HEK293 (cell line): ENCODE data around the gene ZFAND5.

Experiments used
- CTCF ChIA-PET: fragments of 350-600 bp; formaldehyde crosslinking; extraction: SDS; loops from one replicate; lab custom pipeline; 2021; ENCODE audit warnings: antibody characterized with exemption; lab: Yijun Ruan, JAX
- POLR2A ChIA-PET: fragments of 300-600 bp; formaldehyde crosslinking; extraction: SDS; loops from one replicate; lab custom pipeline; 2020; ENCODE audit warnings: antibody characterized with exemption, inconsistent platforms; lab: Yijun Ruan, JAX
- H3K27ac ChIP-seq: fragments of 200-500 bp; sonication (Bioruptor generic); 2 replicates; pipeline ENCODE4 v1.5.1; 2014; ENCODE audit warnings: low read depth, low read length, control low read depth, inconsistent platforms; ENCODE audit errors: extremely low read depth
- H3K36me3 ChIP-seq, 2 experiments: fragments of 200-500 bp in 1 of 2; sonication (Bioruptor generic) in 1 of 2; 1 replicate in 1 of 2; 2 replicates in 1 of 2; pipeline ENCODE4 v1.5.1; 2014 to 2017; ENCODE audit warnings: inconsistent platforms in 2 of 2, low read length in 2 of 2; ENCODE audit not compliant: control insufficient read depth in 2 of 2, insufficient read depth in 1 of 2
- H3K4me1 ChIP-seq: fragments of 200-500 bp; sonication (Bioruptor generic); 2 replicates; pipeline ENCODE4 v1.5.1; 2014; ENCODE audit warnings: mild to moderate bottlenecking, low read length, inconsistent platforms; ENCODE audit not compliant: control insufficient read depth, insufficient read depth
- H3K4me3 ChIP-seq: 2 replicates; pipeline ENCODE4 v1.5.1; 2011; ENCODE audit warnings: low read depth, mild to moderate bottlenecking, control low read depth, low read length, moderate library complexity
- H3K9me3 ChIP-seq: fragments of 200-500 bp; sonication (Bioruptor generic); 2 replicates; pipeline ENCODE4 v1.5.1; 2014; ENCODE audit warnings: low read depth, low read length, inconsistent platforms; ENCODE audit not compliant: control insufficient read depth, insufficient read depth
- GFI1B ChIP-seq: fragments of 450-650 bp; formaldehyde crosslinking; IDR thresholded peaks from 2 replicates; pipeline ENCODE4 v1.5.1; 2016; ENCODE audit warnings: missing biosample characterization, missing genetic modification characterization
- GLI2 ChIP-seq: fragments of 450-650 bp; formaldehyde crosslinking; IDR thresholded peaks from 2 replicates; pipeline ENCODE4; 2017; ENCODE audit warnings: missing biosample characterization, missing genetic modification characterization, low read depth, borderline replicate concordance
- KLF16 ChIP-seq: fragments of 450-650 bp; formaldehyde crosslinking; IDR thresholded peaks from 2 replicates; pipeline ENCODE4 v1.5.1; 2017; ENCODE audit warnings: missing biosample characterization, missing genetic modification characterization
- KLF8 ChIP-seq: fragments of 450-650 bp; formaldehyde crosslinking; IDR thresholded peaks from 2 replicates; pipeline ENCODE4 v1.5.1; 2016; ENCODE audit warnings: missing biosample characterization, missing genetic modification characterization
- MEIS1 ChIP-seq: sonication (generic); formaldehyde crosslinking; IDR thresholded peaks from 2 replicates; pipeline ENCODE4 v1.8.1; 2022; ENCODE audit warnings: missing genetic modification reagents, mild to moderate bottlenecking, borderline replicate concordance
- MZF1 ChIP-seq: fragments of 450-650 bp; formaldehyde crosslinking; IDR thresholded peaks from 2 replicates; pipeline ENCODE4 v1.5.1; 2017; ENCODE audit warnings: missing biosample characterization, missing genetic modification characterization, borderline replicate concordance
- REST ChIP-seq: fragments of 450-650 bp; formaldehyde crosslinking; IDR thresholded peaks from 2 replicates; pipeline ENCODE4 v1.5.1; 2016; ENCODE audit warnings: missing biosample characterization, missing genetic modification characterization
- WT1 ChIP-seq: fragments of 450-650 bp; formaldehyde crosslinking; IDR thresholded peaks from 2 replicates; pipeline ENCODE4 v1.5.1; 2016; ENCODE audit warnings: missing biosample characterization, missing genetic modification characterization
- ZBTB10 ChIP-seq: fragments of 450-650 bp; formaldehyde crosslinking; IDR thresholded peaks from 2 replicates; pipeline ENCODE4 v1.5.1; 2016; ENCODE audit warnings: missing biosample characterization, missing genetic modification characterization
- ZNF10 ChIP-seq: fragments of 450-650 bp; formaldehyde crosslinking; IDR thresholded peaks from 2 replicates; pipeline ENCODE4 v1.5.1; 2017; ENCODE audit warnings: missing biosample characterization, missing genetic modification characterization
- ZNF148 ChIP-seq: fragments of 450-650 bp; formaldehyde crosslinking; IDR thresholded peaks from 2 replicates; pipeline ENCODE4 v1.5.0; 2017; ENCODE audit warnings: missing biosample characterization, missing genetic modification characterization, borderline replicate concordance
- ZNF23 ChIP-seq: fragments of 450-650 bp; formaldehyde crosslinking; IDR thresholded peaks from 2 replicates; pipeline ENCODE4 v1.5.1; 2016; ENCODE audit warnings: missing biosample characterization, missing genetic modification characterization, borderline replicate concordance
- ZNF239 ChIP-seq: fragments of 450-650 bp; formaldehyde crosslinking; IDR thresholded peaks from 2 replicates; pipeline ENCODE4 v1.5.1; 2016; ENCODE audit warnings: missing biosample characterization, missing genetic modification characterization
- ZNF274 ChIP-seq, 2 experiments: fragments of 200-500 bp in 1 of 2; fragments of 450-650 bp in 1 of 2; sonication (Bioruptor generic) in 1 of 2; formaldehyde crosslinking in 1 of 2; IDR thresholded peaks; 2 replicates each; pipeline versions ENCODE4 v1.5.1 to v1.6.1; 2014 to 2016; ENCODE audit warnings: borderline replicate concordance in 1 of 2, inconsistent platforms in 1 of 2, low read length in 1 of 2, missing biosample characterization in 1 of 2, missing genetic modification characterization in 1 of 2
- ZNF280C ChIP-seq: fragments of 450-650 bp; formaldehyde crosslinking; IDR thresholded peaks from 2 replicates; pipeline ENCODE4 v1.5.1; 2016; ENCODE audit warnings: missing biosample characterization, missing genetic modification characterization
- ZNF280D ChIP-seq: fragments of 450-650 bp; formaldehyde crosslinking; IDR thresholded peaks from 2 replicates; pipeline ENCODE4 v1.5.1; 2016; ENCODE audit warnings: missing biosample characterization, missing genetic modification characterization
- ZNF311 ChIP-seq: fragments of 450-650 bp; formaldehyde crosslinking; IDR thresholded peaks from 2 replicates; pipeline ENCODE4 v1.5.1; 2017; ENCODE audit warnings: missing biosample characterization, missing genetic modification characterization, borderline replicate concordance
- ZNF335 ChIP-seq: fragments of 450-650 bp; formaldehyde crosslinking; conservative IDR thresholded peaks from 2 replicates; pipeline ENCODE4 v1.5.1; 2016; ENCODE audit warnings: missing biosample characterization, missing genetic modification characterization
- ZNF433 ChIP-seq: fragments of 450-650 bp; formaldehyde crosslinking; IDR thresholded peaks from 2 replicates; pipeline ENCODE4 v1.5.1; 2016; ENCODE audit warnings: missing biosample characterization, missing genetic modification characterization, low read depth
- ZNF521 ChIP-seq: fragments of 450-650 bp; formaldehyde crosslinking; IDR thresholded peaks from 2 replicates; pipeline ENCODE4 v1.5.1; 2017; ENCODE audit warnings: missing biosample characterization, mild to moderate bottlenecking, missing genetic modification characterization
- ZNF580 ChIP-seq: fragments of 450-650 bp; formaldehyde crosslinking; IDR thresholded peaks from 2 replicates; pipeline ENCODE4 v1.5.1; 2016; ENCODE audit warnings: missing biosample characterization, missing genetic modification characterization
- ZNF654 ChIP-seq: fragments of 450-650 bp; formaldehyde crosslinking; IDR thresholded peaks from 2 replicates; pipeline ENCODE4 v1.5.1; 2016; ENCODE audit warnings: low read depth, missing biosample characterization, missing genetic modification characterization

The ZFAND5 gene

GRCh38 chr9:72349911-72350310 is 15.1 kb downstream of the ZFAND5 start (continued):
- TF ChIP-seq ZNF280C (no peak), GFI1B (no peak), ZNF274 (IDR thresholded peaks at IDR 0.05; ENCODE audit: low read length) (no peak), ZNF274 (tag by site-specific recombination; IDR thresholded peaks at IDR 0.05; ENCODE audit: borderline replicate concordance) (no peak), ZNF433 (no peak), KLF8 (no peak), ZNF335 (tag by site-specific recombination) (no peak), ZNF148 (no peak), KLF16 (tag by site-specific recombination) (no peak), ZNF280D (tag by site-specific recombination) (no peak), MEIS1 (CRISPR knock-in tag) (no peak), MZF1 (tag by site-specific recombination) (no peak), ZNF23 (tag by site-specific recombination) (no peak), ZNF580 (tag by site-specific recombination) (no peak), ZBTB10 (no peak), ZNF10 (tag by site-specific recombination) (no peak), GLI2 (no peak)

GRCh38 chr9:72349240-72349639 is 15.8 kb downstream of the ZFAND5 start:
- no peak overlapping the region for H3K27ac ChIP-seq
- POLR2A ChIA-PET, result no interaction called here
- H3K9me3 ChIP-seq, result no peaks in the 10 kb centered on the region
- CTCF ChIA-PET, result no interaction called here
- H3K36me3 ChIP-seq, result peaks cover 3 to 6% of the 10 kb centered on the region in 2 experiments
- no peak overlapping the region for H3K4me3 ChIP-seq
- TF ChIP-seq ZNF521 (tag by site-specific recombination), result no peak
- no peak for TF ChIP-seq WT1
- no peak for TF ChIP-seq ZNF239 (tag by site-specific recombination)
- no peak for TF ChIP-seq REST (tag by site-specific recombination)
- TF ChIP-seq ZNF311 (tag by site-specific recombination), result no peak
- TF ChIP-seq ZNF654 (tag by site-specific recombination), result no peak
- H3K4me1 ChIP-seq, result 0 out of 2 replicates have a peak, but pooled peaks cover 2% of the 10 kb centered on the region
